CD4-positive, alpha-beta T cell treated with Interleukin-17A for 4 hours (primary cell): ENCODE data around the gene CFAP90.

Source experiments
- DNase-seq: peaks from one replicate; pipeline ENCODE4 v3.0.0-alpha.2; 2020; ENCODE audit warnings: mixed read lengths

The CFAP90 gene

GRCh38 chr5:7867260-7867659 is 16.3 kb upstream of the CFAP90 start:
- no peak for DNase-seq

- no peak for DNase-seq
Observed at GRCh38 chr5:7866196-7866595, 15.3 kb upstream of the CFAP90 start.

GRCh38 chr5:7857926-7858632 is 7.1 kb upstream of the CFAP90 start:
- DNase-seq: no peak

GRCh38 chr5:7857361-7857760 is 6.4 kb upstream of the CFAP90 start:
- no peak for DNase-seq

GRCh38 chr5:7856855-7857254 is 5.9 kb upstream of the CFAP90 start:
- DNase-seq: peak; percentile 41

GRCh38 chr5:7855611-7856010 is 4.7 kb upstream of the CFAP90 start:
- no peak for DNase-seq

- no peak for DNase-seq
Observed at GRCh38 chr5:7852988-7853387, 2.1 kb upstream of the CFAP90 start.

GRCh38 chr5:7852542-7852941 is 1.6 kb upstream of the CFAP90 start:
- no peak for DNase-seq

- DNase-seq: no peak
Observed at GRCh38 chr5:7851617-7852289, 820 bp upstream of the CFAP90 start.

- no peak for DNase-seq
Observed at GRCh38 chr5:7851240-7851592, 283 bp upstream of the CFAP90 start.

- DNase-seq: peak; percentile 45
Observed at GRCh38 chr5:7849681-7850394, 1.1 kb downstream of the CFAP90 start.

GRCh38 chr5:7848296-7848695 is 2.6 kb downstream of the CFAP90 start:
- DNase-seq: no peak

GRCh38 chr5:7846327-7846726 is 4.6 kb downstream of the CFAP90 start:
- no peak for DNase-seq

- no peak for DNase-seq
Observed at GRCh38 chr5:7845557-7845956, 5.4 kb downstream of the CFAP90 start.

GRCh38 chr5:7844901-7845300 is 6.0 kb downstream of the CFAP90 start:
- no peak for DNase-seq

GRCh38 chr5:7842531-7842930 is 8.4 kb downstream of the CFAP90 start:
- DNase-seq: no peak

GRCh38 chr5:7837403-7837802 is 13.5 kb downstream of the CFAP90 start:
- no peak for DNase-seq

- DNase-seq: no peak
Observed at GRCh38 chr5:7834982-7835381, 16.0 kb downstream of the CFAP90 start.

GRCh38 chr5:7828269-7828668 is 22.7 kb downstream of the CFAP90 start:
- DNase-seq: no peak

GRCh38 chr5:7827610-7828009 is 23.3 kb downstream of the CFAP90 start:
- no peak for DNase-seq

GRCh38 chr5:7825630-7826029 is 25.3 kb downstream of the CFAP90 start:
- no peak for DNase-seq

GRCh38 chr5:7824995-7825394 is 25.9 kb downstream of the CFAP90 start:
- DNase-seq: no peak

- DNase-seq: no peak
Observed at GRCh38 chr5:7823594-7823993, 27.3 kb downstream of the CFAP90 start.

- DNase-seq: no peak
Observed at GRCh38 chr5:7822449-7822848, 28.5 kb downstream of the CFAP90 start.
